GM23338 (cell line): Measurements from ENCODE around the gene SERF2. TPM values are rescaled to one million over a fixed set of nuclear protein-coding genes. Genes with fewer than 3 reads are reported as not detected.
A peak's percentile ranks its signal among the peaks of the same experiment; 100 is the strongest.
"Not testable (repeated sequence)": the region's sequence is repeated elsewhere in the genome, so short reads cannot be mapped to it uniquely, and the experiment has no call there.

Experiments
- ATAC-seq: fragments of 200-7000 bp; cut with Tn5 transposase; 3 replicates; pipeline ENCODE4 v1.9.1; 2020
- DNase-seq: peaks from one replicate; pipeline ENCODE4 v3.0.0-alpha.2; 2015; ENCODE audit warnings: low spot score
- H2AFZ ChIP-seq: fragments of 200-600 bp; sonication (generic); 2 replicates; pipeline ENCODE4 v1.8.0; 2016; ENCODE audit warnings: antibody characterized with exemption, mild to moderate bottlenecking, moderate library complexity
- H3F3A ChIP-seq: fragments of 200-600 bp; sonication (generic); replicated peaks from 2 replicates; pipeline ENCODE4 v1.8.0; 2017; ENCODE audit warnings: antibody characterized with exemption, mixed run types, low read depth
- H3K27ac ChIP-seq: fragments of 200-600 bp; sonication (generic); 2 replicates; pipeline ENCODE4 v1.6.1; 2016; ENCODE audit warnings: low read depth
- H3K27me3 ChIP-seq: fragments of 200-600 bp; sonication (generic); 2 replicates; pipeline ENCODE4 v1.8.0; 2016; ENCODE audit warnings: mild to moderate bottlenecking, mixed run types, moderate library complexity; ENCODE audit not compliant: insufficient read depth
- H3K36me3 ChIP-seq: fragments of 200-600 bp; sonication (generic); 2 replicates; pipeline ENCODE4 v1.8.0; 2016; ENCODE audit warnings: mild to moderate bottlenecking; ENCODE audit not compliant: insufficient read depth
- H3K4me1 ChIP-seq: fragments of 200-600 bp; sonication (generic); 2 replicates; pipeline ENCODE4 v1.8.0; 2016; ENCODE audit warnings: mild to moderate bottlenecking, moderate library complexity; ENCODE audit not compliant: insufficient read depth
- H3K4me2 ChIP-seq: fragments of 200-600 bp; sonication (generic); 2 replicates; pipeline ENCODE4 v1.7.1; 2017; ENCODE audit warnings: mixed run types
- H3K4me3 ChIP-seq: fragments of 200-600 bp; sonication (generic); 2 replicates; pipeline ENCODE4 v1.6.1; 2016; ENCODE audit warnings: mixed run types
- H3K79me2 ChIP-seq: fragments of 200-600 bp; sonication (generic); replicated peaks from 2 replicates; pipeline ENCODE4 v1.8.0; 2017; ENCODE audit warnings: mild to moderate bottlenecking; ENCODE audit not compliant: insufficient read depth
- H3K9me2 ChIP-seq: fragments of 200-600 bp; sonication (generic); 2 replicates; pipeline ENCODE4 v1.8.0; 2017; ENCODE audit not compliant: insufficient read depth
- H4K20me1 ChIP-seq: fragments of 200-600 bp; sonication (generic); replicated peaks from 2 replicates; pipeline ENCODE4 v1.8.0; 2017; ENCODE audit warnings: mild to moderate bottlenecking; ENCODE audit not compliant: insufficient read depth
- H3K27ac Mint-ChIP-seq: 2 replicates; pipeline ENCODE4 v1.8.0; 2020; ENCODE audit warnings: inconsistent platforms, mild to moderate bottlenecking, moderate library complexity, mixed read lengths
- H3K27me3 Mint-ChIP-seq: 3 replicates; pipeline ENCODE4 v1.8.0; 2022; ENCODE audit warnings: low read depth, mild to moderate bottlenecking, moderate library complexity, mixed read lengths, inconsistent platforms; ENCODE audit not compliant: insufficient read depth, poor library complexity
- H3K36me3 Mint-ChIP-seq: 3 replicates; pipeline ENCODE4 v1.8.0; 2021; ENCODE audit warnings: low read depth, mild to moderate bottlenecking, inconsistent platforms, moderate library complexity, mixed read lengths
- H3K4me1 Mint-ChIP-seq: 3 replicates; pipeline ENCODE4 v1.8.0; 2020; ENCODE audit warnings: mild to moderate bottlenecking, inconsistent platforms, mixed read lengths
- H3K4me3 Mint-ChIP-seq: 3 replicates; pipeline ENCODE4 v1.8.0; 2021; ENCODE audit warnings: moderate library complexity, mild to moderate bottlenecking, inconsistent platforms, mixed read lengths
- H3K9me3 Mint-ChIP-seq: 3 replicates; pipeline ENCODE4 v1.8.0; 2020; ENCODE audit warnings: moderate library complexity, mild to moderate bottlenecking, inconsistent platforms, mixed read lengths
- CREB1 ChIP-seq: fragments of 250-450 bp; sonication (Bioruptor Pico); IDR thresholded peaks from 2 replicates; pipeline ENCODE4 v1.5.0; 2020; ENCODE audit warnings: low read depth, mild to moderate bottlenecking, moderate library complexity
- POLR2AphosphoS5 ChIP-seq: IDR thresholded peaks from 2 replicates; pipeline ENCODE4 v1.6.1; 2016; ENCODE audit warnings: antibody characterized with exemption, low read depth
- STAT1 ChIP-seq: IDR thresholded peaks from one replicate; pipeline ENCODE4 v1.6.1; 2016; ENCODE audit warnings: antibody characterized with exemption; ENCODE audit not compliant: unreplicated experiment
- ZNF462 ChIP-seq: fragments of 250-450 bp; sonication (Bioruptor Pico); IDR thresholded peaks from 2 replicates; pipeline ENCODE4 v1.5.0; 2020; ENCODE audit warnings: mild to moderate bottlenecking, moderate library complexity
- polyA plus RNA-seq: library from polyadenylated mRNA; unstranded; fragments of >200 nt; fragmentation: Nextera tagmentation; extraction: Ambion mirVana; gene quantifications from 2 replicates; pipeline ENCODE4 v1.2.1, GENCODE V29; 2016
- total RNA-seq: library from RNA; depleted of rRNA; stranded (reverse); fragments of >200 nt; shearing (Covaris generic); gene quantifications from 2 replicates; pipeline ENCODE4 v1.2.3, GENCODE V29; 2014

Gene SERF2
- total and polyA plus RNA-seq, 2 experiments from 2014 or later, result 460 to 2,602 TPM

GRCh38 chr15:43746245-43746902 lies 45.7 kb upstream of the SERF2 start, which contains the start of gene PDIA3:
PDIA3 (plus strand) TSS chr15:43746438; CDS start chr15:43746540, 102 bp downstream.
- not testable (repeated sequence) for H3K27me3 Mint-ChIP-seq, H3K9me3 Mint-ChIP-seq, H3K36me3 ChIP-seq, H3F3A ChIP-seq, H3K27me3 ChIP-seq, H3K9me2 ChIP-seq
- peak; percentile 97 for DNase-seq
- peaks cover 42% of the 10 kb centered on the region for H4K20me1 ChIP-seq
- H3K79me2 ChIP-seq, result peaks cover 49% of the 10 kb centered on the region
- H3K4me3 ChIP-seq, result peak within 1 kb of the TSS; percentile 87
- ATAC-seq, result peak; percentile 92
- peak within 1 kb of the TSS; percentile 95 for H3K27ac ChIP-seq
- H3K27ac Mint-ChIP-seq, result peak within 1 kb of the TSS; percentile 98
- peaks cover 21% of the 10 kb centered on the region for H3K36me3 Mint-ChIP-seq
- peaks cover 25% of the 10 kb centered on the region for H3K4me1 Mint-ChIP-seq
- H3K4me2 ChIP-seq, result peak within 1 kb of the TSS; percentile 88
- peak within 1 kb of the TSS; percentile 97 for H3K4me3 Mint-ChIP-seq
- H2AFZ ChIP-seq, result peak within 1 kb of the TSS; percentile 63; the same call in 1 of the 2 replicates
- H3K4me1 ChIP-seq, result peaks cover 16% of the 10 kb centered on the region
- peak; percentile 98 for TF ChIP-seq POLR2AphosphoS5
- peak; percentile 80 for TF ChIP-seq CREB1

GRCh38 chr15:43746903-43747309 lies 45.2 kb upstream of the SERF2 start:
- Mint-ChIP-seq H3K4me1 (peaks cover 25% of the 10 kb centered on the region), H3K36me3 (peaks cover 22% of the 10 kb centered on the region), H3K27ac (peak overlapping the region; percentile 98), H3K4me3 (peak overlapping the region; percentile 97)
- peaks cover 54% of the 10 kb centered on the region for H3K79me2 ChIP-seq
- H3K9me2 ChIP-seq, H3K9me3 Mint-ChIP-seq, H3K36me3 ChIP-seq, H3K27me3 Mint-ChIP-seq, H3K27me3 ChIP-seq, H3F3A ChIP-seq: not testable (repeated sequence)
- H4K20me1 ChIP-seq, result peaks cover 47% of the 10 kb centered on the region
- DNase-seq (peak; percentile 17), ATAC-seq (peak; percentile 11)
- H2AFZ ChIP-seq, result 0 out of 2 replicates have a peak overlapping the region, but pooled peaks have one; percentile 47
- peak overlapping the region; percentile 88 for H3K4me2 ChIP-seq
- H3K27ac ChIP-seq, result peak overlapping the region; percentile 95
- H3K4me1 ChIP-seq, result peaks cover 16% of the 10 kb centered on the region
- peak overlapping the region; percentile 87 for H3K4me3 ChIP-seq

- Histone ChIP-seq H3K79me2 (peaks cover 69% of the 10 kb centered on the region), H3K4me3 (peak overlapping the region; percentile 87), H3K27ac (no peak overlapping the region), H3K4me2 (peak overlapping the region; percentile 88), H4K20me1 (peaks cover 61% of the 10 kb centered on the region), H3F3A (no peaks in the 10 kb centered on the region; the same call in 1 of the 2 replicates), H3K36me3 (peaks cover 14% of the 10 kb centered on the region), H2AFZ (no peak overlapping the region), H3K27me3 (no peaks in the 10 kb centered on the region), H3K9me2 (no peaks in the 10 kb centered on the region), H3K4me1 (peaks cover 16% of the 10 kb centered on the region)
- TF ChIP-seq STAT1 (no peak), POLR2AphosphoS5 (no peak), CREB1 (no peak), ZNF462 (CRISPR knock-in tag) (no peak)
- peaks cover 9% of the 10 kb centered on the region for H3K27me3 Mint-ChIP-seq
- DNase-seq (peak; percentile 15), ATAC-seq (no peak)
- peaks cover 30% of the 10 kb centered on the region for H3K36me3 Mint-ChIP-seq
- H3K27ac Mint-ChIP-seq, result no peak overlapping the region
- H3K4me1 Mint-ChIP-seq, result peaks cover 25% of the 10 kb centered on the region
- peak overlapping the region; percentile 97 for H3K4me3 Mint-ChIP-seq
- H3K9me3 Mint-ChIP-seq, result no peaks in the 10 kb centered on the region
Observed at GRCh38 chr15:43748376-43748775, 43.7 kb upstream of the SERF2 start.
